Ovary (tissue), 9 donors: ENCODE measurements around the gene GNA14. TPM values are rescaled to one million over a fixed set of nuclear protein-coding genes. Genes with fewer than 3 reads are reported as not detected.
A peak's percentile ranks its signal among the peaks of the same experiment; 100 is the strongest.

Source experiments
- DNase-seq, 5 donors: peaks; one replicate each; pipeline ENCODE4 v3.0.0-alpha.2; 2019 to 2020
- H3K27ac ChIP-seq, 2 donors: fragments of 200-600 bp; one replicate each; pipeline versions ENCODE4 v1.5.1 to v1.8.0; 2019 to 2022
- H3K27me3 ChIP-seq: fragments of 200-600 bp; one replicate; pipeline ENCODE4 v1.8.0; 2022
- H3K36me3 ChIP-seq: fragments of 200-600 bp; sonication (generic); one replicate; pipeline ENCODE4 v1.5.1; 2019
- H3K4me1 ChIP-seq: one replicate; pipeline ENCODE4 v1.8.1; 2013; ENCODE audit warnings: mild to moderate bottlenecking, moderate library complexity; ENCODE audit not compliant: insufficient read depth
- H3K4me3 ChIP-seq: fragments of 200-600 bp; sonication (generic); one replicate; pipeline ENCODE4 v1.5.1; 2017
- H3K9me3 ChIP-seq, 2 donors: fragments of 200-600 bp in 1 of 2; sonication (generic) in 1 of 2; one replicate each; pipeline versions ENCODE4 v1.5.1 to v1.8.1; 2013 to 2019; ENCODE audit warnings: mild to moderate bottlenecking in 1 of 2, moderate library complexity in 1 of 2
- CTCF ChIP-seq, 3 donors: fragments of 450-650 bp in 2 of 3; fragments of 200-600 bp in 1 of 3; IDR thresholded peaks; one replicate each; pipeline versions ENCODE4 v1.5.1 to v1.8.0; 2016 to 2022; ENCODE audit warnings: antibody characterized with exemption in 3 of 3, mild to moderate bottlenecking in 1 of 3
- EP300 ChIP-seq: sonication (generic); formaldehyde crosslinking; IDR thresholded peaks from one replicate; pipeline ENCODE4 v1.6.1; 2017; ENCODE audit warnings: antibody characterized with exemption
- POLR2A ChIP-seq: fragments of 450-650 bp; IDR thresholded peaks from one replicate; pipeline ENCODE4 v1.6.1; 2017; ENCODE audit warnings: antibody characterized with exemption, mild to moderate bottlenecking, moderate library complexity
- WGBS, 3 donors: extraction: QIAGEN DNeasy Blood & Tissue Kit in 1 of 3; methylation state at CpG; one replicate each; pipeline versions ENCODE4 v1.1.5 to v1.1.7; 2013 to 2017; 5-methylcytosine and 5-hydroxymethylcytosine counted together
- intact Hi-C, 4 donors: fragments of 100-400 bp; cut with DNase I; formaldehyde crosslinking; loops; one replicate each; pipeline versions ENCODE4 v1.11.0 to v1.15.1; 2022 to 2023
- polyA plus RNA-seq, 2 donors: library from polyadenylated mRNA; stranded (reverse); fragments of 200-250 nt in 1 of 2; fragments of 350-450 nt in 1 of 2; fragmentation: Illumina TruSeq in 1 of 2; extraction: RNeasy Lipid Tissue Mini Kit (QIAGEN cat#74804) in 1 of 2; gene quantifications; one replicate each; pipeline ENCODE4 v1.2.3, GENCODE V29; 2013 to 2014
- total RNA-seq, 7 donors: library from RNA; depleted of rRNA in 2 of 7; stranded (reverse); fragments of >200 nt in 2 of 7; fragmentation: NEBNext Ultra II Directional in 3 of 7; extraction: Animal tissue kit (Norgen Biotek cat#: 25700) in 3 of 7; gene quantifications; one replicate each; pipeline versions ENCODE4 v1.1.0 to v1.2.4, GENCODE V29; 2016 to 2023
- donor health status: DM: no; HTN: no; CAD: no; lungs with moderate emphysema.
- donor health status: DM: no; HTN: no; CAD: no.
- donor health status: Bipolar disorder and iron deficiency.
- donor health status: DM: yes; HTN: yes; CAD: no.
- donor health status: DM: no; HTN: no; CAD: no.
- donor health status: DM: yes; HTN: yes; CAD: no.

Gene GNA14
- total and polyA plus RNA-seq, 9 donors, result 4.9 to 9.9 (median 7.6) TPM

- Histone ChIP-seq H3K4me3 (no peak overlapping the region), H3K4me1 (peaks cover 1% of the 10 kb centered on the region), H3K27me3 (no peaks in the 10 kb centered on the region), H3K36me3 (no peaks in the 10 kb centered on the region), H3K27ac (no peak overlapping the region), H3K9me3 (no peaks in the 10 kb centered on the region)
- WGBS, 3 donors, result 42 to 46% (median 45%) methylated on average over 3 of the region's 3 CpGs
- TF ChIP-seq CTCF (IDR thresholded peaks at IDR 0.05), result no peak
- no peak for TF ChIP-seq POLR2A
- TF ChIP-seq EP300, result no peak
- no peak for DNase-seq
- intact Hi-C loops, result loop anchor here in 1 of 4 donors (10.0 kb wide), 1 partner anchor 182 kb away; the partner anchor contains the start of gene GNA14
These were observed 185.0 kb downstream of the GNA14 start for GRCh38 chr9:77463151-77463550.

GRCh38 chr9:77462066-77462465 is 186.1 kb downstream of the GNA14 start:
- no peak overlapping the region for H3K4me3 ChIP-seq
- H3K9me3 ChIP-seq, result no peaks in the 10 kb centered on the region
- DNase-seq, result no peak
- peaks cover 5% of the 10 kb centered on the region for H3K4me1 ChIP-seq
- H3K27ac ChIP-seq, result no peak overlapping the region
- intact Hi-C loops, result loop anchor here in 1 of 4 donors (10.0 kb wide), 1 partner anchor 183 kb away; the partner anchor contains the start of gene GNA14
- 88 to 91% (median 88%) methylated on average over 10 of the region's 10 CpGs for WGBS, 3 donors
- TF ChIP-seq EP300 (no peak), POLR2A (no peak), CTCF (IDR thresholded peaks at IDR 0.05) (no peak)
- H3K36me3 ChIP-seq, result no peaks in the 10 kb centered on the region
- no peaks in the 10 kb centered on the region for H3K27me3 ChIP-seq

GRCh38 chr9:77460938-77461337 is 187.2 kb downstream of the GNA14 start:
- Histone ChIP-seq H3K27ac (no peak overlapping the region), H3K9me3 (no peaks in the 10 kb centered on the region), H3K36me3 (no peaks in the 10 kb centered on the region), H3K27me3 (no peaks in the 10 kb centered on the region), H3K4me1 (peaks cover 5% of the 10 kb centered on the region), H3K4me3 (no peak overlapping the region)
- TF ChIP-seq EP300, result no peak
- TF ChIP-seq CTCF (IDR thresholded peaks at IDR 0.05), result no peak
- no peak for TF ChIP-seq POLR2A
- intact Hi-C loops, result loop anchor here in 1 of 4 donors (10.0 kb wide), 1 partner anchor 184 kb away; the partner anchor contains the start of gene GNA14
- WGBS, 3 donors, result 85 to 88% (median 87%) methylated on average over 8 of the region's 8 CpGs
- DNase-seq, result no peak

GRCh38 chr9:77457916-77458592 is 190.1 kb downstream of the GNA14 start:
- peak; percentile 55 to 71 (median 64) for DNase-seq
- WGBS, 3 donors, result 46 to 58% (median 55%) methylated on average over 15 of the region's 15 CpGs

More at GRCh38 chr9:77457916-77458592, 190.1 kb downstream of the GNA14 start:
- Histone ChIP-seq H3K4me1 (peaks cover 5% of the 10 kb centered on the region), H3K27ac (peak overlapping the region in 1 of 2 donors; percentile 30), H3K4me3 (no peak overlapping the region), H3K36me3 (no peaks in the 10 kb centered on the region), H3K27me3 (no peaks in the 10 kb centered on the region), H3K9me3 (no peaks in the 10 kb centered on the region)
- intact Hi-C loops, result loop anchor here in 2 of 4 donors (5.0 to 10.0 kb wide), 2 partner anchors 189 to 297 kb away; partner anchors contain the start of gene GNA14 (in 1 of the 2)
- TF ChIP-seq CTCF (IDR thresholded peaks at IDR 0.05) (peak; percentile 67 to 76 (median 74)), POLR2A (no peak), EP300 (no peak)
